WTC11 (cell line): ENCODE data around the gene CEBPA. TPM values are rescaled to one million over a fixed set of nuclear protein-coding genes. Genes with fewer than 3 reads are reported as not detected.

Source experiments
- ATAC-seq: fragments of 200-7000 bp; cut with Tn5 transposase; 2 replicates; pipeline ENCODE4 v1.10.0; 2021; ENCODE audit warnings: mild to moderate bottlenecking, moderate library complexity
- CTCF ChIA-PET: fragments of 300-600 bp; sonication (Branson Sonifier 250); formaldehyde crosslinking; loops from one replicate; lab custom pipeline; 2021; ENCODE audit warnings: antibody characterized with exemption; lab: Charles Lee
- POLR2A ChIA-PET: fragments of 350-600 bp; sonication (Branson Sonifier 250); formaldehyde crosslinking; loops from one replicate; lab custom pipeline; 2021; ENCODE audit warnings: antibody characterized with exemption; lab: Charles Lee
- DNase-seq: peaks from one replicate; pipeline ENCODE4 v3.0.0; 2021; ENCODE audit warnings: low spot score
- H3K27ac Mint-ChIP-seq: 2 replicates; pipeline ENCODE4 v1.8.0; 2021; ENCODE audit warnings: mixed read lengths
- H3K27me3 Mint-ChIP-seq: 2 replicates; pipeline ENCODE4 v1.8.0; 2021; ENCODE audit warnings: low read depth, mild to moderate bottlenecking, moderate library complexity, mixed read lengths
- H3K36me3 Mint-ChIP-seq: 2 replicates; pipeline ENCODE4 v1.8.0; 2021; ENCODE audit warnings: mixed read lengths
- H3K4me1 Mint-ChIP-seq: 2 replicates; pipeline ENCODE4 v1.8.0; 2022; ENCODE audit warnings: mixed read lengths
- H3K4me3 Mint-ChIP-seq: 2 replicates; pipeline ENCODE4 v1.8.0; 2021; ENCODE audit warnings: mild to moderate bottlenecking, moderate library complexity, mixed read lengths
- H3K9me3 Mint-ChIP-seq: 2 replicates; pipeline ENCODE4 v1.8.0; 2021; ENCODE audit warnings: mixed read lengths
- AR ChIP-seq: fragments of 250-450 bp; sonication (Bioruptor Pico); IDR thresholded peaks from 2 replicates; pipeline ENCODE4 v1.9.0; 2021; ENCODE audit warnings: mild to moderate bottlenecking
- CREM ChIP-seq: sonication (generic); formaldehyde crosslinking; IDR thresholded peaks from 2 replicates; pipeline ENCODE4 v1.8.1; 2022; ENCODE audit warnings: mild to moderate bottlenecking, missing genetic modification reagents, moderate library complexity
- CTCF ChIP-seq: fragments of 200-600 bp; IDR thresholded peaks from 2 replicates; pipeline ENCODE4 v1.8.0; 2022; ENCODE audit warnings: antibody characterized with exemption
- FOXP1 ChIP-seq: sonication (generic); formaldehyde crosslinking; IDR thresholded peaks from 2 replicates; pipeline ENCODE4 v1.8.0; 2022; ENCODE audit warnings: missing genetic modification reagents, mild to moderate bottlenecking, moderate library complexity, borderline replicate concordance
- MYBL2 ChIP-seq: sonication (generic); formaldehyde crosslinking; IDR thresholded peaks from 2 replicates; pipeline ENCODE4 v1.8.1; 2023; ENCODE audit warnings: mild to moderate bottlenecking, moderate library complexity, missing genetic modification reagents
- SOX15 ChIP-seq: fragments of 250-450 bp; sonication (Bioruptor Pico); IDR thresholded peaks from 2 replicates; pipeline ENCODE4 v1.9.0; 2021; ENCODE audit warnings: mild to moderate bottlenecking
- TEAD1 ChIP-seq: sonication (generic); formaldehyde crosslinking; IDR thresholded peaks from 2 replicates; pipeline ENCODE4 v1.8.0; 2022; ENCODE audit warnings: mild to moderate bottlenecking, missing genetic modification reagents
- USF1 ChIP-seq: sonication (generic); formaldehyde crosslinking; IDR thresholded peaks from 2 replicates; pipeline ENCODE4 v1.8.0; 2022; ENCODE audit warnings: mild to moderate bottlenecking, missing genetic modification reagents
- ZNF121 ChIP-seq: sonication (generic); formaldehyde crosslinking; IDR thresholded peaks from 2 replicates; pipeline ENCODE4 v1.8.0; 2023; ENCODE audit warnings: missing genetic modification reagents
- ZNF138 ChIP-seq: sonication (generic); formaldehyde crosslinking; conservative IDR thresholded peaks from 2 replicates; pipeline ENCODE4 v1.8.1; 2022; ENCODE audit warnings: mild to moderate bottlenecking, moderate library complexity, missing genetic modification reagents
- total RNA-seq: library from RNA; stranded (reverse); gene quantifications from 3 replicates; pipeline ENCODE4 v1.2.3, GENCODE V29; 2021

CEBPA gene
- total RNA-seq, 1 experiment from 2014 or later: 5.6 TPM

- no peaks in the 10 kb centered on the region for H3K27me3 Mint-ChIP-seq
- no peak for ATAC-seq
- H3K4me3 Mint-ChIP-seq: no peak overlapping the region
These were observed 22.6 kb downstream of the CEBPA start for GRCh38 chr19:33279430-33280350.

GRCh38 chr19:33278403-33279269 lies 23.7 kb downstream of the CEBPA start:
- DNase-seq (no peak), ATAC-seq (no peak)
- TF ChIP-seq MYBL2 (CRISPR knock-in tag): no peak
- TF ChIP-seq ZNF121 (CRISPR knock-in tag): peak; percentile 72; the same call in 1 of the 2 replicates
- TF ChIP-seq TEAD1: no peak
- Mint-ChIP-seq H3K4me1 (peaks cover 13% of the 10 kb centered on the region), H3K4me3 (no peak overlapping the region), H3K36me3 (no peaks in the 10 kb centered on the region), H3K9me3 (no peaks in the 10 kb centered on the region), H3K27ac (no peak overlapping the region), H3K27me3 (no peaks in the 10 kb centered on the region)
- CTCF ChIA-PET: interaction anchor here (0.6 to 1.9 kb wide), 3 partner anchors 42 to 153 kb away, joined by 3 to 6 read pairs (median 4); no protein-coding TSS in a partner anchor
- POLR2A ChIA-PET: interaction anchor here (0.7 kb wide), 1 partner anchor 95 kb away, joined by 3 read pairs; the partner anchor contains the start of gene CEBPG

More at GRCh38 chr19:33279430-33280350, 22.6 kb downstream of the CEBPA start:
- H3K36me3 Mint-ChIP-seq: no peaks in the 10 kb centered on the region
- CTCF ChIA-PET: interaction anchor here (0.6 to 2.6 kb wide), 4 partner anchors 44 to 152 kb away, joined by 3 to 7 read pairs (median 5); no protein-coding TSS in a partner anchor
- TF ChIP-seq AR (CRISPR knock-in tag) (no peak), FOXP1 (CRISPR knock-in tag) (no peak), CREM (CRISPR knock-in tag) (no peak), ZNF138 (CRISPR knock-in tag) (no peak)
- no peaks in the 10 kb centered on the region for H3K9me3 Mint-ChIP-seq
- peaks cover 9% of the 10 kb centered on the region; the same call in 1 of the 2 replicates for H3K4me1 Mint-ChIP-seq
- no peak overlapping the region for H3K27ac Mint-ChIP-seq
- no peak for DNase-seq
- POLR2A ChIA-PET: interaction anchor here (0.7 kb wide), 1 partner anchor 94 kb away, joined by 3 read pairs; the partner anchor contains the start of gene CEBPG

- no peak for DNase-seq
- Mint-ChIP-seq H3K4me3 (no peak overlapping the region), H3K9me3 (no peaks in the 10 kb centered on the region), H3K4me1 (peaks cover 18% of the 10 kb centered on the region), H3K27me3 (no peaks in the 10 kb centered on the region), H3K27ac (no peak overlapping the region), H3K36me3 (no peaks in the 10 kb centered on the region)
- TF ChIP-seq SOX15 (CRISPR knock-in tag): no peak
- POLR2A ChIA-PET: no interaction called here
- ATAC-seq: no peak
- CTCF ChIA-PET: interaction anchor here (0.8 to 1.9 kb wide), 3 partner anchors 41 to 153 kb away, joined by 3 to 6 read pairs (median 3); no protein-coding TSS in a partner anchor
These were observed 24.3 kb downstream of the CEBPA start for GRCh38 chr19:33278023-33278402.

- no peaks in the 10 kb centered on the region for H3K27me3 Mint-ChIP-seq
- H3K36me3 Mint-ChIP-seq: no peaks in the 10 kb centered on the region
- no peak overlapping the region for H3K4me3 Mint-ChIP-seq
- TF ChIP-seq CTCF: no peak
- TF ChIP-seq USF1 (CRISPR knock-in tag): no peak
- no peak for TF ChIP-seq MYBL2 (CRISPR knock-in tag)
- H3K9me3 Mint-ChIP-seq: no peaks in the 10 kb centered on the region
- peaks cover 20% of the 10 kb centered on the region for H3K4me1 Mint-ChIP-seq
- CTCF ChIA-PET: interaction anchor here (0.8 to 1.9 kb wide), 3 partner anchors 41 to 153 kb away, joined by 3 to 6 read pairs (median 3); no protein-coding TSS in a partner anchor
- DNase-seq (no peak), ATAC-seq (no peak)
- H3K27ac Mint-ChIP-seq: no peak overlapping the region
- POLR2A ChIA-PET: no interaction called here
These were observed 24.9 kb downstream of the CEBPA start for GRCh38 chr19:33277434-33277833.
